Suppressor macrophage (primary cell): ENCODE data around the gene RNF222.
"Not testable (repeated sequence)": the region's sequence is repeated elsewhere in the genome, so short reads cannot be mapped to it uniquely, and the experiment has no call there.

Experiments
- DNase-seq, 4 experiments: peaks; one replicate each; pipeline ENCODE4 v3.0.0-alpha.2; 2020 to 2022

Gene RNF222

GRCh38 chr17:8410883-8411238 is 13.2 kb upstream of the RNF222 start:
- DNase-seq: no peak

- peak; percentile 91 to 96 (median 94) for DNase-seq
These were observed 12.6 kb upstream of the RNF222 start for GRCh38 chr17:8409966-8410882.

GRCh38 chr17:8408371-8408770 is 10.7 kb upstream of the RNF222 start:
- no peak for DNase-seq

- no peak for DNase-seq
These were observed 8.5 kb upstream of the RNF222 start for GRCh38 chr17:8406174-8406573.

GRCh38 chr17:8405499-8406016 is 7.9 kb upstream of the RNF222 start:
- no peak for DNase-seq

- no peak for DNase-seq
These were observed 5.4 kb upstream of the RNF222 start for GRCh38 chr17:8402921-8403536.

GRCh38 chr17:8401107-8401506 is 3.5 kb upstream of the RNF222 start:
- DNase-seq: no peak

- no peak for DNase-seq
These were observed 1.4 kb upstream of the RNF222 start for GRCh38 chr17:8398980-8399379.

- not testable (repeated sequence) for DNase-seq
These were observed 3.1 kb downstream of the RNF222 start for GRCh38 chr17:8394497-8394896.

GRCh38 chr17:8393470-8394231 is 4.0 kb downstream of the RNF222 start:
- DNase-seq: peak in 1 of 4 experiments; percentile 6

GRCh38 chr17:8392674-8393469 is 4.8 kb downstream of the RNF222 start:
- DNase-seq: no peak

GRCh38 chr17:8392274-8392673 is 5.4 kb downstream of the RNF222 start:
- no peak for DNase-seq

- no peak for DNase-seq
These were observed 5.9 kb downstream of the RNF222 start for GRCh38 chr17:8391711-8392110.

- DNase-seq: no peak
These were observed 9.5 kb downstream of the RNF222 start for GRCh38 chr17:8387914-8388651.

GRCh38 chr17:8386841-8387240 is 10.8 kb downstream of the RNF222 start:
- DNase-seq: no peak

- DNase-seq: no peak
These were observed 12.7 kb downstream of the RNF222 start for GRCh38 chr17:8384801-8385378.

GRCh38 chr17:8383143-8383822 is 14.3 kb downstream of the RNF222 start, which contains the start of gene RPL26:
RPL26 (minus strand) TSS chr17:8383193; CDS start chr17:8382310, 883 bp downstream.
- peak; percentile 98 to 100 (median 99) for DNase-seq

GRCh38 chr17:8382880-8383142 is 14.8 kb downstream of the RNF222 start:
- DNase-seq: no peak

GRCh38 chr17:8382052-8382879 is 15.4 kb downstream of the RNF222 start:
- DNase-seq: peak in 3 of 4 experiments; percentile 6 to 17 (median 8)

- no peak for DNase-seq
These were observed 17.6 kb downstream of the RNF222 start for GRCh38 chr17:8380049-8380448.
